Activated CD8-positive, alpha-beta memory T cell treated with anti-CD3 and anti-CD28 coated beads for 24 hours (primary cell): Measurements from ENCODE around the gene GLI3.

Experiments
- DNase-seq: peaks from one replicate; pipeline ENCODE4 v3.0.0-alpha.2; 2020

Gene GLI3

DNA sequence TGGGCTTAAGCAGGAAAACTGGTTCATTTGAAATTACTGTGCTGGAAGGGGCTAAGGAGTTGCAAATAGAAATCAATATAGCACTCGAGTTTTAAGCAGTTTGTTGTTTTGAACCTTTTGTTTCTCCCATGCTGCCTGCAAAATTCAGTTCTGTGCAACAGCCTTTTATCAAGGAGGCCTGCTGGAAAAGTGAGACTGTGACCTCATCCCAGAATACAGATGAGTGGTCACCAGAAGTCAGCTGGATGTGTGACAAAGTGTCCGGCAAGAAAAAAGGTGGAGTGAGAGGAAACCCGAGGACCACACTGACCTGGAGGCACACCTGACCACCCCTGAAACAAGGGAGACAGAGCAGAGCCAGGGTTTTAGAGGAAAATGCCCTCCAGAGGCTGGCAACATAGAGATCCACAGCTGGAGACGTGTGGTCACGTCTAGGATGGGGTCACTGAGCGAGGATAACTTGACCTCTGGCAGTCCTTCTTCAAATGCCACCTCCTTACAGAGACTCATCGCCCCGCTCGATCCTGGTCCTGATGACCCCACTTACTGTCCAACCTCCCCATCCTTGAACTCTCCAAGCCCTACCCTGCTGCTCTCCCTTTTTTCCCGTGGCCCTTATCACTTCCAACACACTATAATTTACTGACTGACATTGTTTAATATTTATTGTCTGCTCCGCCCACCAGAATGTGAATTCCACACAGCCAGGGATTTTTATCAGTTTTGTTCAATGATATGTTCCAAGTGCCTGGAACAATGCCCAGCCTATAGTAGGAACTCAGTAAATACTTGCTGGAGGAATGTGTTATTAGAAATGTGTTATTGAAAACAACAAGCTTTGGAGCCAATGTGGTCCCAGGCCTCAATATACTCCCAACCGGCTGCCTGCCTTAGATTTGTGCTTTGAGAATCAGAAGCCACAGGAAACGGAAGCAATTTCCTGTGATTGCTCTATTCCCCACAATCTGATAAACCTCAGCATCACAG, 243.8 kb downstream of the GLI3 start:
- no peak for DNase-seq

DNA sequence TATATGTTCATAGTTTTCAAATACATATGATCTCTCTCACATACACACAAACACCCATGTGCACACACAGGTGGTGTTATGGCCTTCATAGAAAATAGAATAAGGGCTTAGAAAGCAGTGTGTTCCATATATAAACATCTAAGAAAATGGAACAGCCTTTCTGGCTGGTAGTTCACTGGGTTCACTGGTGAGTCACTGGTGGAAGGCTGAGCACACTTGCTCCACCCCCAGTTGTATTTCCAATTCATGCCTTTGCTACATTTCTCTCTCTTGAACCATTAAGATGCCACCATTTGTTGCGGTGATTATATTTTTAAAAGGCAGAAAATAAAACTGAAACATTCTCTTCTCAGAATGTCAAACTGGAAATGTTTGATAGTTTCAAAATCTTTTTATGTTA, 252.1 kb downstream of the GLI3 start:
- no peak for DNase-seq

DNA sequence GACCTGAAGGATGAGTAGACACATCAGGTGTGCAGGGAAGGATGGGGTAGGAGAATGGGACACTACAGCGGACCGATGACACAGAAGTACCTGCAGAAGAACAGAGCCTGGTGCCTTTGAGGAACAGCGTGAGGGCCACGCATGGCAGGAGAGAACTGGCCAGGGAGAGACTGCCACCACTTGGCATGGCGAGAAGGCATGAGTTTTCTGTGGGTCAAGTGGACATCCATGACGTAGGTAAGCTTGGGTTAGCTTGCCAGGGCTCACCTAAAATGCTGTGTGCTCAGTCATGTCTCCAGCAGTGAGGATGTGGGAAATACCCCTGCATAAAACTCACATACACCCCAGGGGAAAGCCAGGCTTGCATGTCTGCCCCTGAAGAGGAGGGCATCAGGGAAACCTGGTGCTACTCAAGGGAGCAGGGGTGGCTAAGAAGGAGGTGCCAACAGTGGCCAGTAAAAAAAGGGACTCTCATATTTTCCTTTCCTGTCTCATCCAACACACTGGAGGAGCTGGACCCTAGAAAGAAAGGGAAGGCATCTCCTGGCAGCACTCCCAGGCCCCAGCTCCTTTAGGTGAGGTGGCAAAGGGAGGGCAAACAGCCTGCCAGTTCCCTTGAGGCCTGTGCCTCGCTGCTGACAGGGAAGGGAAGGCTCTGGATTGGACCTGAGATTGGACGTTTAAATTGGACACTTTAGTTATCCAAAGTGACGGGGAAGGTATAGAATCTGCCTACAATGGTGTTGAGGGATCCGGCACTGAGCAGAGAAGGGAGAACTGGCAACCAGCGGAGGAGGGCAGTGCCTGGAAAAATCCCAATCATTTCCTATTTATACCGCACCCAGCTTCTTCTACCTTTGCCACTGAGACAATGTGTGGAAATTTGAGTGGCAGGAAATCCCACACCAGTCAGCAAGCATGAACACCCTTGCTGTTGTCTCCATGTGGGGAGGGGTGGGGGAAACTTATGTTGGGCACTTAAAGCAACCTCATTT, 255.7 kb downstream of the GLI3 start:
- DNase-seq = no peak

DNA sequence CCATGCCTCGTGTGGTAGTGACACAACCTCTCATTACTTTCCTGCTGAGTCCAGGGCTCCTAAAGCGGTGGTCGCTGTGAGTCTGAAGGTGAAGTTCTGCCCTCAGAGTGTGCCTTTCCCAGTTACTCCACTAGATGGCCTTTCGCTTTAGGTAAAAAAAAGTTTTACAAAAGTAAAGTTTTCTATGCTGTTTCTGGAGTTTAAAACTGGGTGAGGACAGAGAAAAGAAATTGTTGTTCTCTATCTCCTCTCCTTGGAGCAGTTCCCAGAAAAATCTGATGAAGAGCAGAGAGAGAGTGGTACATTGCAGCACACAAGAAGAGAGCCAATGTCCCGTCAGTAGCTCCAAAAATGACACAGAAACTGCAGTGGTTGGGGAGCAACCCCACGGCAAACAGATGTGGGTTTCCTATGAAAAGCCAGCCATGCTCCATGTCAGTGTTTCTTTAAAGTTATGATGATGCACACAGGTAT, 257.1 kb downstream of the GLI3 start:
- DNase-seq = no peak

DNA sequence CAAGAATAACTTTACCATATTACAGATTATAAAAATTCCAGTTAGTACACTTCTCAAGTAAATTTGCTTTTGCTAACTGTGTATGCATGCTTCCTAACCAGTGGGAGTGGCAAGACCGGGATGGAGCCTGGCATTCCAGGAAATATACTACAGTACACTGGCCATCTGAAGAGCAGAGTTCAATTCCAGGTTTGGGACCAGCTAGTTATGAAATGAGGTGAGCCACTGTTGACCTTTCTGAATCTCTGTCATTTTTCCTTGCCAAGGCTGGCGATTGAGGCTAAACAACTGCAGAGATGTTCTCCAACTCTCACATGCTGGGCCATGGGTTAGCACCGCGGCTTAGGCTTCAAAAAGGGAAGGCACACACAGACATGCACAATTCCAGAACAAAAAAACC, 258.2 kb downstream of the GLI3 start:
- DNase-seq = no peak

DNA sequence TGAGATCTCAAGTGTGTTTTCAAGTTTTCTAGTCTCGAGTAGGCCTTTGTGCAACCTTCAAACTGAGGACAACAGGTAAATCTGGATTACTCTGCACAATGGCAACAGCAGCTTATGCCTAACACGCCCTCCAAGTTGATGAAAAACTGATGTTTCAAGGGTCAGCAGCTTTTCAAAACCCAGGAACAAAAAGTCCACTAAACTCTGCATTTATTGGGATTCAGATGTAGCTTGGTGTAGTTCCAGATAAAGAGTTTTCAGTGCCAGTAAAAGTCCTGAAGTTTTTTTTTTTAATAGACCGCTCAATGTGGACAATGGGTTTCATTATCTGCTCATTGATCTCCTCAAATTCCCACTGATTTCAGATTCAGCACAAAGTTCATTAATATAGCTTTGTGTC, 259.3 kb downstream of the GLI3 start:
- DNase-seq = no peak

DNA sequence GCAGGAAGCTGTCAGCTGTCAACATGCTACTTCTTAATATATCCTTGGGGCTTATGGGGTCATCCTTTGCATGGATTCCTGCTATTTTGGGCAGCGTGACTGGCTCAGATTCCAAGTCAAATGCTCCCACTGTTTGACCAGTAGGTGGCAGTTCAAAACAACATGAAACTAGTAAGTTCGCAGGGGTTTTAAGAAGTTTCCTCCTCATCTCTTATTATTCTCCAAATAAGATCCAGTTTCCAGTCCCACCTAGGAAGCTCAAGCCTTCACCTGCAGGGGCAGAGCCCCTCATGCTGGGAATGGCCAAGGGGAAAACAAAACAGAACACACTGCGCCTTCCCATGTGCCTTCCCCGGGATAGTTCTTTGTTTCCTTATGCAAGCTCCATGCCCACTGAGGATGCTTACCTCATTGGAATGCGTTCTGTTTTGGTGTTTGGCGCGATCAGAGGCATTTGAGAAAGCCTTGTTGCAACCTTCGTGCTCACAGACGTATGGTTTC, 259.8 kb downstream of the GLI3 start:
- no peak for DNase-seq

DNA sequence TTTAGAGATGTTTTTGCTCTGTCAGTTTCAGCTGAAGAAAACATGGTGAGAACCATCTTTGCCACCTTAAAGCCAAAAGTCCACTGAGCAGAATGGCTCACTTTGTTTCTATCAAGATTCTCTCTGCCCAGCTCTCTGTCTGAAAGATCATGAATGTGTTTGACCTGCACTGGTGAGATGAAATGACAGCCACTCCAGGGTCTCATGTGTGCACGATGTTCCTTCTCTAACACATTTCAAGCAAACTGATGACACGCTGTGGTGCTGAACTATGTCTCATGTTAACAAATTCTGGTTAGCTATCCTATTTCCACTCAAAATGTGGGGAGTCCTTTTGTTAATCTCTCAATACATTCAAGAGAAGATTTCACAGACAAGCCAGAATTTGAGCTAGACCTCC, 260.6 kb downstream of the GLI3 start:
- DNase-seq = no peak

DNA sequence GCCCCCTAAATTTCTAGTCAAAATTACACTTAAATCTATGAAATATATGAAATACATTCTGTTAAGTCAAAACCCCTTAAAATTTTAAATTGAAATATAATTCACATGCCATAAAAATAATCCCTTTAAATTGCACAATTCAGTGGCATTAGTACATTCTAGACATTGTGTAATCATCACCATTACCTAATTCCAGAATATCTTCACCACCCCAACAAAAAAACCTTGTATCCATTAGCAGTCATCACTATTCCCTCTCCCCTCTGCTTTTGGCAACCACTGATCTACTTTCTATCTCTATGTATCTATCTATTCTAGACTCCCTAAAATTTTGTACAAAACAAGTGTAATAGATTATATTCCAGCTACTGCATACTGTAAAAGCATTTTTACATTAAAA, 261.2 kb downstream of the GLI3 start:
- DNase-seq = no peak

DNA sequence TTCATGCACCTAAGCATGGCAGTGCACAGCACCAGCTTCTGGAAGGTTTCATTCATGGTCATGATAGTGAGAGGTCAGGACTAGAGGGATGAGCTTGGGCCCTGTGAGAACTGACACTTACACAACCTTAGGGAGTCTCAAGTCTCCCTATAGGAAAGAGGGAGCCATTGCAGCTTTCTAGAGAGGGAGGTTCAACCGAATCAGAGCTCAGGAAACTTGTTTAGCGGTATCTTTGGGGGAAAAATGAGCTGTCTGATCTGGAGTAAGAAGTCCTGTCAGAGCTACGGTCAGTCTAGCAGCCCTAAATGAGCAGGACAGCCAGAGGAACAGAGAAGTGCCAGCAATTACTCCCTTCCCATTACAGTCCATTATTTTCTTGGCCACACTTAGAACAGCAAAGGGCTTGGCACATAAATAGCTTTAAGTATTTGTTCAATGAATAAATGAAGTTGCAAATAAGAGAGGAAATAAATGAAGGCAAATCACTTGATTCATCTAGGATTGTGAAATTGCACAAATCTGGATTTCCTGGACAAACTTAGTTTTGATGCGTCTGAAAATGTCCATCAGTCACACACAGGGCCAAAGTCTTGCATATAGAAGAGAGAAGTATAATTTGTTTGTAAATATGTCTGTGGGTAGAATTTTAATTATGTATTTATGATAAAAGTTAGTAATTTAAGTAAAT, 262.0 kb downstream of the GLI3 start:
- DNase-seq = no peak

DNA sequence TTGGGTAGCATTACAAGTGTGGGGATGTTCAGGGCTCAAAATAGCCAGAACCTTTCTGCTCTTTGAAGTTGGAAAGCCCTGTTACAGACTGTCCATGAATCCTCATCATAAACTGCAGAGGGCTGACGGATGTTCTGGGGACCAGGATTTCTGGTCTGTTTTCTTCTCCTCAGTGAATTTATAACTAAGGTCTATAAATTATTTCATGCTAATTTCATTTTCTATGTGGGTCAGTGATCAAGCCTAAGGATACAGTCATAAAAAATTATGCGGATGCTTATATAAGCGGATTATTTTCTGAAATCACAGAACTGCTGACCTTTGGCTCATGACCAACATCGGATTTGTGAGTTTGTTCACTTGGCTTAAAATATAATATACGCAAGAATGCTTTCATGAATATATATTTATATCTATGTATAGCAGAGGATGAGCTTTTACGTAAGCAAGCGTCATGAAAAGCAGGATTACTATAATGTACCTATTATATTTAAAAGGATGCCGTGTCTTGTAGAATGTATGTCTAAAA, 263.7 kb downstream of the GLI3 start:
- no peak for DNase-seq

DNA sequence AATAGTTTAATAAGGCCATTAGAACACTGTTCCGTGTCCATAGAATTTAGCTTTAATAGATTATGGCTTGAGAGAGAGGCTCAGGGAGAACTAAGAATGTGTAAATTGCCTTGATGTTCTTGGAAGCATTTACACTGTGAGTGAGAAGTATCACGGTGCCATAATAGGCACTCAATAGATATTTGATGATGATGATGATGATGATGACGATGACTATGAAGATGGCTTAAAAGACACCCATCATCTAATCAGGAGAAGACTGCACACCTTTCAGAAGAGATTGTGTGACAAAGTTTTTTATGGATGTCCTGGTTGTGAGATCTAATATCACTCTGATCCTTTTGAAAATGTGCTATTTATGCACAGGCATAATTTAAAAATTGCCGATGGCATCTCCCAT, 264.2 kb downstream of the GLI3 start:
- DNase-seq = no peak

DNA sequence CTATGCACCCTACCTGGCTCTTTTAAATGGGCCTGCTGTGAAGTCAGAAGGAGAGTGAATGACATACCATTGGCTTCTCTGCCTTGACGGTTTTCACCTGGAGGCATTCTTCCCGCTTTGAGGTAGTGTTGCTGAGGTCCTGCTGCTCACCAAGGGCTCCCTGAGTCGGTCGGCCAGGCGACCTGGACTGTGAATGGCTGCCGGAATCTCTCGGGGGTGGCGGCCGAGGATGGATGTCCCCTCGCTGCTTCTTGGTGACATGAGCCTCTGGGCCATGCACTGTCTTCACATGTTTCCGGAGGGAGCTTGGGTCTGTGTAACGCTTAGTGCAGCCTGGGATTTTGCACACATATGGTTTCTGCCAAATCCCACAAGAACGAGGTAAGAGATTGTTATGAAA, 264.7 kb downstream of the GLI3 start:
- no peak for DNase-seq

DNA sequence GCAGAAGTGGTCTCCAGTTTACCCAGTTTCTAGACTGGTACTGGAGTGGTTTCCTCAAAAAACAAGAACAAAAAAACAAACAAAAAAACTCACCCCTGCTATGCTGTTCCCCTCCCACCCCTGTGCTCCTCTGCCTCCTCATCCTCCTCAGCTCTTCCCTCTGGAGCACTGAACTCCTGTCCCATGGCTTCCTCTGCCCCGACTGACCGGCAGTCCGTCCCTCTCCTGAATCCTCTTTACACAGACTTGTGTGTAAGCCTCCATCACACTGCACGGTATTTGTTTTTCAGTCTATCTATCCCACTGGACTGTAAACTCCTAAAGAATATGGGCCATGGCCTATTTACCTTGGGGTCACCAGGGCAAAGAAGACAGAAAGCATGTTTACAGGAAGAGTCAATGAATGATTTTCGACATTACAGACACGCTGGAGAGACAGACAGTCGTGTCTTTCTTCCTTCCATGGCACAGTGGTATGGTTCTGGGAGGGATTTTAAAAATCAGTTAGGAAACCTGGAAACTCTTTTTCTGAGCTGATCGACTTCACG, 265.3 kb downstream of the GLI3 start:
- DNase-seq = no peak

DNA sequence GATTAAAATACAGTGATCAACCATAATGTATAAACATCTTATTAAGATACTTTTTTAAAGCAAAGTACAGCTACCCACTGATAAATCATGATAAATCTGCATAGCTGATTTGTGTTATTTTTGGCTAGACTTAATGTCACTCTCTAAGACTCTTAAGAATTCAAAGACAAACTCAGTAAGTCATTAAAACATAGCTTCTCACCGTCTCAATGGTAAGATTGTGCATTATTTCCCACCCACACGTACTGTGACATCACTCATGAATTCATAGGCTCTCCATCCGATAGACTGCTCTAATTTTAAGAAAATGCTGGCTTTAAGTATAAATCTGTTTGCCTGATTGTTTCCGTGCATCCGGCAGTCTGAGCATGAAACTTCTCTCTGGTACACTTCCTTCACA, 266.1 kb downstream of the GLI3 start:
- no peak for DNase-seq

DNA sequence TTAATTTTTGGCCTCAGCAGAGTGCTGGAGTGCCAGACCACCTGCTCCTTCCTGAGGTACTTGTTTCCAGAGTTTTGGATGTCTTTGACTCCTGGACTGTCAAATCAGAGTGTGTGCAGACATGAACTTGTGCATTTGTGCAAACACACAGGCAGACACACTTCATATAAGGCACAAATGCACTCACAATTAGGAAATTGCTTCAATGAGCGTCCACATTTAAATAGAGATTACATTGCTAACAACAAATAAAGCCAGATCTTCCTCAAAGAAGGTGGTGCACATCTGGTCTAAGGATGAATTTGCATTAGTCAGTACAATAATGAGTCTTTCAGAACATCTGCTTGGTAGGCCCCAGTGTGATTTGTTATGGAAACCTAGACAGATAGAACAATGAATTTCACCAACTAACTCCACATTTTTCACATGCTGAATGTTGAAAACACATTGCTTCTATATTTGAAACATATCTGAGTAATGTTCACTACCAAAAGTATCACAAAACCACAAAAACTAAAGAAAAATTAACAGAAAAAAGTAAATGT, 267.4 kb downstream of the GLI3 start:
- DNase-seq = no peak

DNA sequence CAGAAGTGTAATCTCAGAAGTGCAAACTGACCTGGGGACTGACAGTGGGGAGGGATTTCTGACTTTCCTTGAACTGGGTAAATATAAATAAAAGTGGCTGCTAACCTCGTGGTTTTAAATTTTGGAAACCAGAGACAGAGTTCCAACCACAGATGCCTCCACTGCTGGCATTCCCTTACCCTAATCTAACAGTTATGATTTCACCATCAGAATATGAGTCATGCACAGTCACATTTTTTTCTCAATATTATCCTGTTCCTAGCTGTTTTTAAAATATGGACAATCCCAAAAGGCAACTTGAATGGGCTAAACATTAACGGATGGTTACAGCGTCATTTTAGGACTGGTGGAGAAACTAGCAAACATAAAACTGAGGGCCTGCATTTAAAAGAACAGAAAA, 269.9 kb downstream of the GLI3 start:
- DNase-seq = no peak

DNA sequence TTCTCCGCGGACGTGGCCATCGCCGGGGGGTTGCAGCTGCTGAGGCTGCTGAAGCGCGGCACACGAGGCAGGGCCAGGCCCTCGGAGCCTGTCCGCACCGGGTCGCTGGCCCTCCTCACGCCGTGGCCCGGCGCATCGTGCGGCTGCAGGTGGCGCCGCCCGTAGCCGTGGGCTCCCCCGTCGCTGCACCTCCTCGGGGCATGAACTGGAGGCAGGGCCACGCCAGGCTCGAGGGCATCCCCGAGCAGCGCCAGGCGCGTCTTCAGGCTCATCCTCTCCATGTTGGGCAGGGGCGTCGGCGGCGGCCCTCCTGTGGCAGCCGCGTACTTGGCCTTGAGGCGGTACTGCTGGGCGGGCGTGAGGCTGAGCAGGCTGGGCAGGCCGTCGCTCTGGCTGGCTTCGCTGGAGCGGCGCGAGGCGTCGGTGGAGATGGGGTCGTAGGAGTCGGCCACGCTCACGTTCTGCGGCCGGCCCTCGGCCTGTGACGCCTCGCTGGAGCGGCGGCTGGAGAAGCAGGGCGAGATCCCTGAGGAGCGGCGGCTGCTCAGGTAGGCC, 271.0 kb downstream of the GLI3 start:
- DNase-seq = no peak

DNA sequence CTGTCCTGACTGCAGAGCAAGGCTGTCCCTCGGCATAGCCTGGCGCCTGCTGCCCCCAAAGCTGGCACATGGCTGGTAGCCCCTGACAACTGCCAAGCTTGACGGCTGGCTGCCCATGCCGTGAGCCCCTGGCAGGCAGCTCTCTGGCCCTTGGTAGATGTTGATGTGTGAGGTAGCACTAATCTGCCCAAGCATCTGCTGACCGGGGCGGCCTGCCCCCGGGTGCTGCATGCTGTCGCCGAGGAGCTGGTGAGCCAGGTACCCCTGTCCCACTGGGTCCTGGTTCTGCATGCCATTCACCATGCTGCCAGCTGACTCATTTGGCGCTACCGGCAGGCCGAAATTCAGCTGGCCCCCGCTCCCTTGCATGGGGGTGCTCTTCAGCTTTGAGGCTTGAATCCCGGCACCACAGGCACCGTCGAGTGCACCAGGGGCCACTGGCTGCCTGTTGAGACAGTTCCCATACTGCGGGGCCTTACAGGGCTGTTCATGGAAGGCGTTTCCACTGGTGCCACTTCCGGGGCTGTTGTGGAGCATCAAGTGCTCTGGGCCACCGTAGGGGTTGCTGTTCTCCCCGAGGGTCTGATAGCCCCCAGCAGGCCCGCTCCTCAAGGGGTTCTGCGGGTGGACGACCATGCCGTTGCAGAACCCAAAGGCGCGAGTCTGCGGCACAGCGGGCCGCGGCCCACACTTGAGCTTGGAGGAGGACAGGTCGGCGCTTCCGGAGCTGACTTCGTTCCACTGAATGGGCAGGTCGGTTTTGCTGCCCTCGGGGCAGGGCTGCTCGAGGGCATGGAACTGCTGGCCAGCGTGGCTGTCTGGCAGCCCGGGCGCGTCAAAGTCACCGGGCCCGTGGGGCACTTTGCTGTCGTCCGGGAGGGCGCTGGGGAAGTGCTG, 271.9 kb downstream of the GLI3 start:
- no peak for DNase-seq

DNA sequence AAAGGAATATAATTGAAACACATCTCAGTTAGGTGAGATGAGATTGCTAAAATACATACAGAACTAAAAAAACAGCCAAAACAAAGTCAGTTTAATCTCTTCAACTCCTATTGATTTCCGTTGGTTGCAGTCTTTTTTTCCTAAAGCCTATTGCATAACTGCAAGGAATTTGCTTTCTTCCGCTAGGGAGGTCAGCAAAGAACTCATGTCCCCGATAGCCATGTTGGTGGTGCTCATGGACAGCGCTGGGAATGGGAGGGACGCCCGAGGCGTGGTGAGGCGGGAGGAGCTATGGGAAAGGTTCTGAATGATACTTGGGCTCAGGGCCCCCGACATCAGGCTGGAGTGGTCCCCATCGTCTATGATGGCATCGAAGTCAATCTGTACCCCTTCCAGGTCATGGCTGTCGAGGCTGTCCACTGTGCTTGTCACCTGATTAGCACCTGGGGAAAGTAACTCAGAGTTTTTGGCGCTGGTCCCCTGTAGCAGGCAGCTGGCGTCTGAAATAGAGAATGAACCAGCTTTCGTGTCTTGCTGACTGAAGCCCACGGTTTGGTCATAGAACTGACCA, 272.7 kb downstream of the GLI3 start:
- no peak for DNase-seq
